ENCODE data around the gene ZBTB4.

ZBTB4 gene

GRCh38 chr17:7466318-7466638, 13.2 kb downstream of the ZBTB4 start:
- in situ Hi-C loops (cut with MboI; ENCODE audit: low sequenced_read_pairs, unreplicated experiment), result no loop called here
- no peak for TF ChIP-seq CTCF (IDR thresholded peaks at IDR 0.05; ENCODE audit: borderline replicate concordance, control extremely low read depth, extremely low read depth, insufficient read depth, missing control alignments)
- DNase-seq (ENCODE audit: low spot score), result no peak

- DNase-seq (ENCODE audit: low spot score), result no peak
- TF ChIP-seq CTCF (IDR thresholded peaks at IDR 0.05; ENCODE audit: borderline replicate concordance, control extremely low read depth, extremely low read depth, insufficient read depth, missing control alignments), result no peak
- in situ Hi-C loops (cut with MboI; ENCODE audit: low sequenced_read_pairs, unreplicated experiment), result no loop called here
These were observed 13.7 kb downstream of the ZBTB4 start for GRCh38 chr17:7465597-7466275.

GRCh38 chr17:7464081-7464480, 15.3 kb downstream of the ZBTB4 start:
- TF ChIP-seq CTCF (IDR thresholded peaks at IDR 0.05; ENCODE audit: borderline replicate concordance, control extremely low read depth, extremely low read depth, insufficient read depth, missing control alignments), result no peak
- in situ Hi-C loops (cut with MboI; ENCODE audit: low sequenced_read_pairs, unreplicated experiment), result no loop called here
- DNase-seq (ENCODE audit: low spot score), result no peak

GRCh38 chr17:7463372-7463846, 16.0 kb downstream of the ZBTB4 start:
- in situ Hi-C loops (cut with MboI; ENCODE audit: low sequenced_read_pairs, unreplicated experiment), result no loop called here
- no peak for TF ChIP-seq CTCF (IDR thresholded peaks at IDR 0.05; ENCODE audit: borderline replicate concordance, control extremely low read depth, extremely low read depth, insufficient read depth, missing control alignments)
- DNase-seq (ENCODE audit: low spot score), result no peak

- TF ChIP-seq CTCF (IDR thresholded peaks at IDR 0.05; ENCODE audit: borderline replicate concordance, control extremely low read depth, extremely low read depth, insufficient read depth, missing control alignments), result no peak
- in situ Hi-C loops (cut with MboI; ENCODE audit: low sequenced_read_pairs, unreplicated experiment), result no loop called here
- DNase-seq (ENCODE audit: low spot score), result no peak
These were observed 16.7 kb downstream of the ZBTB4 start for GRCh38 chr17:7462474-7463371.

GRCh38 chr17:7460850-7461660, 18.4 kb downstream of the ZBTB4 start:
- no peak for DNase-seq (ENCODE audit: low spot score)
- in situ Hi-C loops (cut with MboI; ENCODE audit: low sequenced_read_pairs, unreplicated experiment), result no loop called here
- no peak for TF ChIP-seq CTCF (IDR thresholded peaks at IDR 0.05; ENCODE audit: borderline replicate concordance, control extremely low read depth, extremely low read depth, insufficient read depth, missing control alignments)

Measured in GM13976 (cell line).